Prostate gland (tissue), 2 donors: ENCODE data around the gene ERMARD. TPM values are rescaled to one million over a fixed set of nuclear protein-coding genes. Genes with fewer than 3 reads are reported as not detected.

ENCODE experiments used
- DNase-seq: peaks from one replicate; pipeline ENCODE4 v3.0.0-alpha.2; 2019; ENCODE audit warnings: low spot score
- H3K27ac ChIP-seq, 2 donors: fragments of 200-600 bp; sonication (generic); 2 replicates each; pipeline ENCODE4 v1.5.1; 2017 to 2019
- H3K27me3 ChIP-seq: fragments of 200-600 bp; sonication (generic); replicated peaks from 2 replicates; pipeline ENCODE4 v1.5.1; 2019; ENCODE audit not compliant: insufficient read depth
- H3K36me3 ChIP-seq, 2 donors: fragments of 200-600 bp; sonication (generic); 1 replicate in 1 of 2; 2 replicates in 1 of 2; pipeline versions ENCODE4 v1.5.1 to v1.8.1; 2017 to 2019
- H3K4me1 ChIP-seq: fragments of 200-600 bp; sonication (generic); replicated peaks from 2 replicates; pipeline ENCODE4 v1.5.1; 2019
- H3K4me3 ChIP-seq, 2 donors: fragments of 200-600 bp; sonication (generic); 2 replicates each; pipeline ENCODE4 v1.5.1; 2017 to 2019
- H3K9me3 ChIP-seq: fragments of 200-600 bp; sonication (generic); 2 replicates; pipeline ENCODE4 v1.5.1; 2017
- POLR2A ChIP-seq: fragments of 450-650 bp; IDR thresholded peaks from one replicate; pipeline ENCODE4 v1.6.1; 2016; ENCODE audit warnings: antibody characterized with exemption, mild to moderate bottlenecking
- POLR2AphosphoS5 ChIP-seq: sonication (generic); formaldehyde crosslinking; IDR thresholded peaks from one replicate; pipeline ENCODE4 v1.6.1; 2017; ENCODE audit warnings: antibody characterized with exemption
- WGBS: methylation state at CpG from one replicate; pipeline ENCODE4 v1.1.5; 2018; 5-methylcytosine and 5-hydroxymethylcytosine counted together
- intact Hi-C: fragments of 100-400 bp; cut with DNase I; formaldehyde crosslinking; loops from one replicate; pipeline ENCODE4 v1.14.2; 2022
- total RNA-seq, 2 donors: library from RNA; depleted of rRNA; stranded (reverse); fragments of >200 nt; gene quantifications; one replicate each; pipeline ENCODE4 v1.1.0, GENCODE V29; 2016
- TF ChIP-seq, protein P1 (sequence below), 4 experiments: fragments of 200-600 bp in 2 of 4; fragments of 450-650 bp in 2 of 4; sonication (generic) in 2 of 4; IDR thresholded peaks; 1 replicate in 3 of 4; 2 replicates in 1 of 4; pipeline ENCODE4 v1.5.1; 2016 to 2019; ENCODE audit warnings: antibody characterized with exemption in 4 of 4, mild to moderate bottlenecking in 2 of 4, moderate library complexity in 2 of 4

Gene ERMARD
- total RNA-seq, 2 donors from 2014 or later = 23.7 to 33.2 TPM

DNA sequence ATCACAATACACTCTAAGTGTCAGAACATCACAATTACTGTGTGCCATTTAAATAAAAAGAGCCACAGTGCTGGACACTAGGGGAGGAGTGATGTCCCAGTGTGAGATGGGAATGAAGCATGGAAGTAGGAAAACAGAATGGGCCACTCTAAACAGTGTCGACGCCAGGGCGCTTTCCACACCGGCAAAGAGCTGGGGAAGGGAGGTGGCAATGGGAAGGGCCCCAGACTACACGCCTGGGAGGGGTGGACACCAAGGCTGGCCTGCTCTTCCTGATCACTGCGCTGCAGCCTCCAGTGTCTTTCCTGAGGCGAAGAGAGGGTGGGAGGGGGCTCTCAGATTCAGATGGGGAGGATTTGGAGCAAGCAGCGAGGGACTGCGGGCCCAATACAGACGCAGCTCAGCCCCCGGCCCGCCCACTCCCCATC is 75.9 kb downstream of the ERMARD start:
- no peak overlapping the region for H3K27ac ChIP-seq
- intact Hi-C loops = no loop called here
- no peak for DNase-seq
- no peaks in the 10 kb centered on the region for H3K36me3 ChIP-seq
- no peak overlapping the region for H3K4me3 ChIP-seq
- TF ChIP-seq, protein P1, sequence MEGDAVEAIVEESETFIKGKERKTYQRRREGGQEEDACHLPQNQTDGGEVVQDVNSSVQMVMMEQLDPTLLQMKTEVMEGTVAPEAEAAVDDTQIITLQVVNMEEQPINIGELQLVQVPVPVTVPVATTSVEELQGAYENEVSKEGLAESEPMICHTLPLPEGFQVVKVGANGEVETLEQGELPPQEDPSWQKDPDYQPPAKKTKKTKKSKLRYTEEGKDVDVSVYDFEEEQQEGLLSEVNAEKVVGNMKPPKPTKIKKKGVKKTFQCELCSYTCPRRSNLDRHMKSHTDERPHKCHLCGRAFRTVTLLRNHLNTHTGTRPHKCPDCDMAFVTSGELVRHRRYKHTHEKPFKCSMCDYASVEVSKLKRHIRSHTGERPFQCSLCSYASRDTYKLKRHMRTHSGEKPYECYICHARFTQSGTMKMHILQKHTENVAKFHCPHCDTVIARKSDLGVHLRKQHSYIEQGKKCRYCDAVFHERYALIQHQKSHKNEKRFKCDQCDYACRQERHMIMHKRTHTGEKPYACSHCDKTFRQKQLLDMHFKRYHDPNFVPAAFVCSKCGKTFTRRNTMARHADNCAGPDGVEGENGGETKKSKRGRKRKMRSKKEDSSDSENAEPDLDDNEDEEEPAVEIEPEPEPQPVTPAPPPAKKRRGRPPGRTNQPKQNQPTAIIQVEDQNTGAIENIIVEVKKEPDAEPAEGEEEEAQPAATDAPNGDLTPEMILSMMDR (IDR thresholded peaks at IDR 0.05) = no peak
- TF ChIP-seq POLR2A (no peak), POLR2AphosphoS5 (no peak)
- no peaks in the 10 kb centered on the region for H3K9me3 ChIP-seq
- no peaks in the 10 kb centered on the region for H3K4me1 ChIP-seq
- 68% methylated on average over 12 of the region's 12 CpGs for whole genome bisulfite sequencing
- H3K27me3 ChIP-seq = no peaks in the 10 kb centered on the region

DNA sequence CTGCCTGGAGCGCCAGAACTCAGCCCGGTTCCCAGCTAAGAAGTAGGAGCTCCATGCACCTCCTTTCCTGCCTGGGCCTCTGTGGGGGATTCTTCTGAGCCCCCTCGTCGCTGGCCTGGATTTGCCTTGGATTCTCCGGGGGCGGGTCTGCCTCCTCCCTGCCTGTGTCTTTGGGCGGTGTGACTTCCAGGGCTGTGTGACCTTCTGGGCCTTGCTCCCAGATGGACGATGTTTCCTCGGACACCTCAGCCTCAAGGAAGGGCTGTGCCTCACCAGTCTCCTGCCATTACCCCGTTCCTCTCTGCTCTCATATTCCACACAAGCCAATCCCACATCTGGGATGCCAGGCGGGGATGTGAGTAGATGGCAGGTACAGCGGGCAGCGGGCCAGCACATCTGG is 76.8 kb downstream of the ERMARD start:
- DNase-seq = no peak
- TF ChIP-seq POLR2A (no peak), POLR2AphosphoS5 (no peak)
- TF ChIP-seq, protein P1 (IDR thresholded peaks at IDR 0.05) = no peak
- intact Hi-C loops = no loop called here
- H3K9me3 ChIP-seq = no peaks in the 10 kb centered on the region
- no peaks in the 10 kb centered on the region for H3K27me3 ChIP-seq
- no peaks in the 10 kb centered on the region for H3K4me1 ChIP-seq
- no peak overlapping the region for H3K27ac ChIP-seq
- WGBS = 78% methylated on average over 13 of the region's 13 CpGs
- no peaks in the 10 kb centered on the region for H3K36me3 ChIP-seq
- no peak overlapping the region for H3K4me3 ChIP-seq

DNA sequence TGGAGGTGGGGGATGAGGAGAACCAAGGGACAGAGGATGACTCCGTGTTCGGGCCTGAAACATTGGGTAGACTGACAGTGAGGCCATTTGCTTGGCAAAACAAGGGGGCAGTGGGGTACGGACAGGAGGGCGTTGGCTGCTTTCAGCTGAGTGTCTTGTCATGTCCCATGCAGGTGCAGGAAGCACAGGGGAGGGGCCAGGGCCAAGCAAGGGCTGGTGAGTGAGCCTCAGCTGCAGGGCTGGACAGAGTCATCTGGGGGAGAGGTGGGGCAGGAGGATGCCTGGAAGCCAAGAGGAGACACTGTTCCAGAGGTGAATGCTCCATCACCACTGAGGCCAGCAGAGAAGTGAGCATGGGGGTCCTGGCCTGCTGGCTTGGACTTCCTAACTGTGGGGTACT is 78.4 kb downstream of the ERMARD start:
- H3K27ac ChIP-seq = no peak overlapping the region
- H3K4me3 ChIP-seq = no peak overlapping the region
- TF ChIP-seq, protein P1 (IDR thresholded peaks at IDR 0.05) = no peak
- TF ChIP-seq POLR2A (no peak), POLR2AphosphoS5 (no peak)
- no peaks in the 10 kb centered on the region for H3K9me3 ChIP-seq
- intact Hi-C loops = loop anchor here (2.0 to 5.0 kb wide), 2 partner anchors 463 to 701 kb away; partner anchors contain the start of gene DLL1
- WGBS = 79% methylated on average over 4 of the region's 4 CpGs
- no peaks in the 10 kb centered on the region for H3K36me3 ChIP-seq
- H3K4me1 ChIP-seq = no peaks in the 10 kb centered on the region
- no peaks in the 10 kb centered on the region for H3K27me3 ChIP-seq
- no peak for DNase-seq

DNA sequence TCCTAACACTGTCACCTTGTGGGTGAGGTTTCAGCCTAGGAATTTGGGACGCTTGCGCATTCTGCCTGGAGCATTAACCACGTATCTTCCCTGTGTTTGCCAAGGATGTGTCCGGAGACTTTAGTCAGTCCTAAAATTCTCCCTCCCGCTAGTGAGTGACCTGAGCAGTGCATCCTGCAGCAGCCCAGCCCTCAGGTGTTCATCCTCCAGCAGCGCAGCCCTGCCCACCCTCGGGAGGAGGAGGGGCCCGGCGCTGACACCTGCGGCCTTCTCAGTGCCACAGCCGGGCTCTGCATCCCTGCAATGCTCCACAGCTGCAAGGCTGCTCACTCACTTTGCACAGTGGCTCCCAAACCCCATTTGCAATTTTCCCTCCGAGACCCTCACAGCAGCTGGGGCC is 79.5 kb downstream of the ERMARD start:
- Histone ChIP-seq H3K9me3 (no peaks in the 10 kb centered on the region), H3K27ac (no peak overlapping the region), H3K4me3 (no peak overlapping the region), H3K27me3 (no peaks in the 10 kb centered on the region), H3K4me1 (no peaks in the 10 kb centered on the region), H3K36me3 (no peaks in the 10 kb centered on the region)
- no peak for DNase-seq
- WGBS = 52% methylated on average over 12 of the region's 12 CpGs
- intact Hi-C loops = loop anchor here (2.0 to 5.0 kb wide), 2 partner anchors 461 to 700 kb away; partner anchors contain the start of gene DLL1
- no peak for TF ChIP-seq POLR2AphosphoS5
- TF ChIP-seq POLR2A = no peak
- TF ChIP-seq, protein P1 (IDR thresholded peaks at IDR 0.05) = no peak

Other genes with a start within 250 kb of the ERMARD start
- 10 to 100 TPM; 17.8 to 53.1 TPM for gene WDR27, start 49.6 kb upstream of the ERMARD start, total RNA-seq
- 10 to 100 TPM; 23.6 to 41.8 TPM for gene C6orf120, start 49.5 kb upstream of the ERMARD start, total RNA-seq
- 10 to 100 TPM; 45.9 to 50.4 TPM for gene PHF10, start 27.1 kb upstream of the ERMARD start, total RNA-seq
- 1 to 10 TPM; 2.2 to 7.2 TPM for gene DYNLT2, start 50 bp upstream of the ERMARD start, total RNA-seq